ENCODE data around the gene KLHDC4.

The KLHDC4 gene

DNA sequence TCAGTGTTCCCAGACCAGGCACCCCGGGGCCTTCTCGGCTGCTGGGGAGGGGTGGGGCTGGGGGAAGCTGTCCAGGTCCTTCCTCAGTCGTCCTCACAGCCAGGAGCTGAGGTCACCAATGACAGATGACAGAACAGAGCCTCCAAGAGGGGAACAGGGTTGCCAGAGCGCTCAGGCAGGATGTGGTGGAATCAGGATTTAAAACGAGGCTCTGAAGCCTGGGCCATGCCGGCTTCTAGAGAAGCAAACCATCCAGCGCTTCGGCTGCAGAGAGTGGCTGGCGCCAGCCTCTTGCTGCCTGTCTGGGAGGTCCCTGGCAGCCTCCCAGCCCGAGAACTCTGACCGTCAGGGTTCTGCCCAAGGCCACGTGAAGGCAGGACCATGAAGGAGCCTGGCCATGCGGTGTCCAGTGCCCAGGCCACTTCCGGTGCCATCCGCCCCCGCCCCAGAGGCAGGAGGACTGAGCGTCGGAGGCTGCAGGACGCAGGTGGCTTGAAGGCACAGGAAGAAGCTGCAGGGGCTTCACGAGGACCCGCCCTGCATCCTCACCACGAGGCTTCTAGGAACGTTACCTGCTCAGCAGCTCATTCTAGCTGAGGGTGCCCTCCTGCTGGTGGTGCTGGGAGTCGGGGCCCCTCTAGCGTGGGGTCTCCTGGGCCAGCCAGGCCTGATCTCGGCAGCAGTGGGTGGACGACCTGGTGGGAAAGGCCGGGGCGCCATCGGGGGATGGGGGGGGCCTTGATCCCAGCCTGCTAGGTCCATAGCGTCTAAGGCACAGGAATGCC, 78.5 kb downstream of the KLHDC4 start:
- TF ChIP-seq, protein P1, sequence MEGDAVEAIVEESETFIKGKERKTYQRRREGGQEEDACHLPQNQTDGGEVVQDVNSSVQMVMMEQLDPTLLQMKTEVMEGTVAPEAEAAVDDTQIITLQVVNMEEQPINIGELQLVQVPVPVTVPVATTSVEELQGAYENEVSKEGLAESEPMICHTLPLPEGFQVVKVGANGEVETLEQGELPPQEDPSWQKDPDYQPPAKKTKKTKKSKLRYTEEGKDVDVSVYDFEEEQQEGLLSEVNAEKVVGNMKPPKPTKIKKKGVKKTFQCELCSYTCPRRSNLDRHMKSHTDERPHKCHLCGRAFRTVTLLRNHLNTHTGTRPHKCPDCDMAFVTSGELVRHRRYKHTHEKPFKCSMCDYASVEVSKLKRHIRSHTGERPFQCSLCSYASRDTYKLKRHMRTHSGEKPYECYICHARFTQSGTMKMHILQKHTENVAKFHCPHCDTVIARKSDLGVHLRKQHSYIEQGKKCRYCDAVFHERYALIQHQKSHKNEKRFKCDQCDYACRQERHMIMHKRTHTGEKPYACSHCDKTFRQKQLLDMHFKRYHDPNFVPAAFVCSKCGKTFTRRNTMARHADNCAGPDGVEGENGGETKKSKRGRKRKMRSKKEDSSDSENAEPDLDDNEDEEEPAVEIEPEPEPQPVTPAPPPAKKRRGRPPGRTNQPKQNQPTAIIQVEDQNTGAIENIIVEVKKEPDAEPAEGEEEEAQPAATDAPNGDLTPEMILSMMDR (IDR thresholded peaks at IDR 0.05; ENCODE audit: insufficient read depth, low read depth, low read length, missing control alignments): no peak
- H3K4me3 ChIP-seq (ENCODE audit: low read depth, low read length): no peak overlapping the region
- DNase-seq (ENCODE audit: low read depth): no peak

DNA sequence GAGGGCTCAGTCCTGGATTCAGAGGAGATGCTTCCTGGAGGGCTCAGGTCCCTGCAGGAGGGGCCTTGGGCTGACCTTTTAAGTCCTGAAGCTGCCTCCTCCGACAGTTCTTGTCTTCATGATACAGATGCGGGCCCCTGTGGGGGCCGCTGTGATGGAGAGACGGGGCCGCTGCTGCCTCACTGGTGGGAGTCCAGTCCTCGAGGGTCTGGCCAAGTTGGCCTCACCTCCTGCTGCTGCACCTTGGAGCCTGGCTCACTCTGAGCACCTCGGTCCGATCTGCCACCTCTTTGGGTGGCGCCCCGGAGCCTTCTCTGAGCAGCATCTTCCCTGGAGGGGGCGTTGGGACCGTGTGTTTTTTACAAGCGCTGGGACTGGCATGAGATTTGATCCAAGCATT, 79.1 kb downstream of the KLHDC4 start:
- H3K4me3 ChIP-seq (ENCODE audit: low read depth, low read length): no peak overlapping the region
- DNase-seq (ENCODE audit: low read depth): no peak
- TF ChIP-seq, protein P1 (IDR thresholded peaks at IDR 0.05; ENCODE audit: insufficient read depth, low read depth, low read length, missing control alignments): no peak

DNA sequence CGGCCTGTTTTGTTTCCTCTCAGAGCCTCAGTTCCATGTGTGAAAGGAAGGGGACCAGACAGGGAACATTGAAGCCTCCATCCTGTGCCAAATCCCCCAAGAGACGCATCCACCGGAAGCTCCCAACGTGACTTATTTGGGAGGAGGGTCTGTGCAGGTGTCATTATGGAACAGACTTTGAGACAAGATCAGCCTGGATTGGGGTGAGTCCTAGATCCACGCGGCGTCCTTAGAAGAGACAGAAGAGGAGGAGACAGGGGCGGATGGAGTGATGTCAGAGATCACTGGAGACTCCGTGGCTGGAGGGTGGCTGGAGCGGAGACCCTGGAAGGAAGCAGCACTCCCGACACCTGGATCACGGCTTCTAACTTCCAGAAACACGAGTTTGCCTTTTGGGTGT, 80.0 kb downstream of the KLHDC4 start:
- DNase-seq (ENCODE audit: low read depth): no peak
- no peak overlapping the region for H3K4me3 ChIP-seq (ENCODE audit: low read depth, low read length)
- TF ChIP-seq, protein P1 (IDR thresholded peaks at IDR 0.05; ENCODE audit: insufficient read depth, low read depth, low read length, missing control alignments): no peak

- H3K4me3 ChIP-seq (ENCODE audit: low read depth, low read length): no peak overlapping the region
- TF ChIP-seq, protein P1 (IDR thresholded peaks at IDR 0.05; ENCODE audit: insufficient read depth, low read depth, low read length, missing control alignments): no peak
- no peak for DNase-seq (ENCODE audit: low read depth)
These were observed 80.4 kb downstream of the KLHDC4 start for GRCh38 chr16:87685405-87685755.

DNA sequence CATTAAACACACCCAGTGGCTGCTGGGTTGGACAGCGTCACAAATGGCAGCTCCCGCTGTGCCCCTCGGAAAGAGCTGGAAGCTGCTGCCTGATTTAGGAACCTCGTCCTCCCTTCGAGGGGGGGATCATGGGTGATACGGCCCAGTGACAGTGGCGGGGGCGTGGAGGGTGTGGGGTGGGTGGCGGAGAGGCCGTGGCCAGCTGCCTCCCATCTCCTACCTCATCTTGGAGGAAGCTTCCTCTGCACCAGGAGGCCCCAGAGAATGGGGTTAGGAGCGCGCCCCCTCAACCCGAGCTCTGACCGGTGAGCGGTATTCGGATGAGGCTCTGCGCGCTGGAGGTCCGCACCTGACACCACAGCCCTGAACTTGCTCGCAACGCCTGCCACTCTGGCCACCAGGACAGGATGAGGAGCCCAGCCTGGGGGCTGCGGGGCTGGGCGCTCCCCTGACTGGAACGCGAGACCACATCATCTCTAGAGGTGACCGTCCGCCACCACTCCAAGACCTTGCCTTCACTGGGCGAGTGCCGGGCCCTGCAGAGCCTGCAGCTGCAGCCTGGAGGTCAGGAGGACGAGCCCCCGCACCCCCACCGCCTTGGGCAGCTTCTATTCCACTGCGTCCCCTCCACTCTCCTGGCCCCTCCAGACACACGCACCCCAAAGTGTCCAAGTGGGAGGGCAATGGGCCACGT, 80.9 kb downstream of the KLHDC4 start:
- no peak for DNase-seq (ENCODE audit: low read depth)
- TF ChIP-seq, protein P1 (IDR thresholded peaks at IDR 0.05; ENCODE audit: insufficient read depth, low read depth, low read length, missing control alignments): no peak

DNA sequence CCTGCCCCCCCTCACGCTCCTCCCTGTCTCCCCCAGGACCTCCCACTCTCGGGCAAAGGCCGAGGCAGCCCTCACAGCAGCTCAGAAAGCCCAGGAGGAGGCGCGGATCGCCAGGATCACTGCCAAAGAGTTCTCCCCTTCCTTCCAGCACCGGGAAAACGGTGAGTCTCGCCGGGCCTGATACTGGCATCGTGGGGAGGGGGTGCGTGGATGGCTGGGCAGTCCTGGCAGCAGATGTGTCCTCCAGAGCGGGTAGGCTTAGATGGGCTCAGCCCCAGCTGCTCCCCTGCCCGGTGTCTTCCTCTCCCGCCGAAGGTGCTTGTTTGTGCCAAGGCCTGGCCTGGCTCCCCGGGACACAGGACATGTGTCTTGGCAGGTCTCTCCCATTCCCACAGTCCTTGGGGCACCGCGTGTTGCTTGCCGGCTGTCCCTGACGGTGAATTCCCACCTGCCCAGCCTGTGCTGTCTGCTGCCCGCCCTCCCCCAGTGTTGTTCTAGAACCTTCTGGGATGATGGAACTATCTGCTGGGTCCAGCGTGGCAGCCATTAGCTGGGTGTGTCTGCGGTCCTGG, 81.6 kb downstream of the KLHDC4 start:
- no peak overlapping the region for H3K4me3 ChIP-seq (ENCODE audit: low read depth, low read length)
- TF ChIP-seq, protein P1 (IDR thresholded peaks at IDR 0.05; ENCODE audit: insufficient read depth, low read depth, low read length, missing control alignments): no peak
- DNase-seq (ENCODE audit: low read depth): no peak

More for the DNA sequence above, 80.9 kb downstream of the KLHDC4 start:
- no peak overlapping the region for H3K4me3 ChIP-seq (ENCODE audit: low read depth, low read length)

Data from GM12865 (cell line).